AG09309 (cell line): ENCODE results near the gene TSPAN9.
A peak's percentile ranks its signal among the peaks of the same experiment; 100 is the strongest.

ENCODE experiments used
- DNase-seq: peaks from one replicate; pipeline ENCODE4 v3.0.0-alpha.2; 2010; ENCODE audit warnings: low read depth
- H3K4me3 ChIP-seq: 2 replicates; pipeline ENCODE4 v1.5.1; 2011; ENCODE audit warnings: mild to moderate bottlenecking, low read depth, low read length, moderate library complexity; ENCODE audit not compliant: control insufficient read depth
- TF ChIP-seq, protein P1 (sequence below): IDR thresholded peaks from 2 replicates; pipeline ENCODE4 v1.5.1; 2011; ENCODE audit warnings: mild to moderate bottlenecking, low read depth, low read length, inconsistent platforms; ENCODE audit not compliant: insufficient read depth, control insufficient read depth; ENCODE audit errors: missing control alignments

TSPAN9 gene, protein sequence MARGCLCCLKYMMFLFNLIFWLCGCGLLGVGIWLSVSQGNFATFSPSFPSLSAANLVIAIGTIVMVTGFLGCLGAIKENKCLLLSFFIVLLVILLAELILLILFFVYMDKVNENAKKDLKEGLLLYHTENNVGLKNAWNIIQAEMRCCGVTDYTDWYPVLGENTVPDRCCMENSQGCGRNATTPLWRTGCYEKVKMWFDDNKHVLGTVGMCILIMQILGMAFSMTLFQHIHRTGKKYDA

DNA sequence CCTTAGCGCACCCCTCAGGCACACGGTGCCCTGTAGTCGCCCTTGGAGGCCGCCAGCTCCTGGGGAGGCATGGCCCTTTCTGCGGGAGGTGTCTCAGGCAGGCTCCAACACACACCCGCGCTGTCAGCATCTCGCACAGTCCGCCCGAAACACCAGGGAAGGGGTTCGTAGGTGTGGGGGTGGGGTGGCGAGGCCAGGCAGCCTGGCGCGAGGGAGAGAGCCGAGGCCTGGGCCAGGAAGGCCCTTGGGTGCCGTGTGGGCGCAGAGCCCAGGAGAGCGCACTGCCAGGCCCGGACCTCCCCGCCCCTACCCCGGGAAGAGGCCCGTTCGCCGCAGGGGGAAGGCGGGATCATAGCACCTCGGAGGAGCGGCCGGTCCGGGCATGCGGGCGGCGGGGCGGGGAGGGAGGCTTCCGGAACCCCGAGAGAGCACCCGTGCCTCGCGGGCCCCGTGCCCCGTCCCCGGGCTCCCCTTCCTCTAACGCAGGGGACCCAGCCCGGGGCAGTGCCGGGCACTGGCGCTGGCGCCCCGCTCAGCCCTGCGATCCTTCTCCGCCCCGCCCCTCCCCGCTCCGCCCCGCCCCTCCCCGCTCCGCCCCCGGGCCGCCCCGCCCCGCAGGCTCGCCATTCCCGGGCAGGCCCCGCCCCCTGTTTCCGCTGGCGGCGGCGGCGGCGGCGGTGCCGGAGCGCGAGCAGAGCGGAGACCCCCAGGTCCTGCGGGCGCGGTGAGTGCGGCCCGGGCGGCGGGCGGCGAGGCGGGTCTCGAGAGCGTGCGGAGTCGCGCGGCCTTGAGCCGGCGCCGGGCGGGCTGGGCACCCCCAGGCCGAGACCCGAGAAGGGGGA lies at the start of gene TSPAN9:
TSS of gene TSPAN9 (plus strand) at position 650 of the 842 bp plus-strand sequence. CDS start 123,815 bp downstream, outside the sequence.
- no peak for DNase-seq
- peak within 1 kb of the TSS; percentile 76 for H3K4me3 ChIP-seq
- TF ChIP-seq, protein P1, sequence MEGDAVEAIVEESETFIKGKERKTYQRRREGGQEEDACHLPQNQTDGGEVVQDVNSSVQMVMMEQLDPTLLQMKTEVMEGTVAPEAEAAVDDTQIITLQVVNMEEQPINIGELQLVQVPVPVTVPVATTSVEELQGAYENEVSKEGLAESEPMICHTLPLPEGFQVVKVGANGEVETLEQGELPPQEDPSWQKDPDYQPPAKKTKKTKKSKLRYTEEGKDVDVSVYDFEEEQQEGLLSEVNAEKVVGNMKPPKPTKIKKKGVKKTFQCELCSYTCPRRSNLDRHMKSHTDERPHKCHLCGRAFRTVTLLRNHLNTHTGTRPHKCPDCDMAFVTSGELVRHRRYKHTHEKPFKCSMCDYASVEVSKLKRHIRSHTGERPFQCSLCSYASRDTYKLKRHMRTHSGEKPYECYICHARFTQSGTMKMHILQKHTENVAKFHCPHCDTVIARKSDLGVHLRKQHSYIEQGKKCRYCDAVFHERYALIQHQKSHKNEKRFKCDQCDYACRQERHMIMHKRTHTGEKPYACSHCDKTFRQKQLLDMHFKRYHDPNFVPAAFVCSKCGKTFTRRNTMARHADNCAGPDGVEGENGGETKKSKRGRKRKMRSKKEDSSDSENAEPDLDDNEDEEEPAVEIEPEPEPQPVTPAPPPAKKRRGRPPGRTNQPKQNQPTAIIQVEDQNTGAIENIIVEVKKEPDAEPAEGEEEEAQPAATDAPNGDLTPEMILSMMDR, result no peak

DNA sequence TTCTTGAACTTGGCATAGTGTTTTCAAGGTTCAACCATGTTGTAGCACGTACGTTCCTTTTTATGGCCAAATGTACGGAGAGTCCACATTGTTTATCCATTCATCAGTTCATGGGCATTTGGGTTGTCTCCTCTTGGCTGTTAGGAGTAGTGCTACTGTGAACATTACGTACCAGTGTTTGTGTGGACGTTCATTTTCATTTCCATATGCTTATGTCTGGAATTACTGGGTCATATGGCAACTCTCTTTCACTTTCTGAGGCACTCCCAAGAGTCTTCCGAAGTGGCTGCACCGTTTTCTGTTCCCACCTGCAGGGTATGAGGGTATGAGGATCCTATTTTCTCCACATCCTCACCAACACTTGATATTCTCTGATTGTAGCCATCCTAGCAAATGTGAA lies 49.1 kb upstream of the TSPAN9 start:
- TF ChIP-seq, protein P1, result no peak
- no peak overlapping the region for H3K4me3 ChIP-seq
- DNase-seq, result no peak

DNA sequence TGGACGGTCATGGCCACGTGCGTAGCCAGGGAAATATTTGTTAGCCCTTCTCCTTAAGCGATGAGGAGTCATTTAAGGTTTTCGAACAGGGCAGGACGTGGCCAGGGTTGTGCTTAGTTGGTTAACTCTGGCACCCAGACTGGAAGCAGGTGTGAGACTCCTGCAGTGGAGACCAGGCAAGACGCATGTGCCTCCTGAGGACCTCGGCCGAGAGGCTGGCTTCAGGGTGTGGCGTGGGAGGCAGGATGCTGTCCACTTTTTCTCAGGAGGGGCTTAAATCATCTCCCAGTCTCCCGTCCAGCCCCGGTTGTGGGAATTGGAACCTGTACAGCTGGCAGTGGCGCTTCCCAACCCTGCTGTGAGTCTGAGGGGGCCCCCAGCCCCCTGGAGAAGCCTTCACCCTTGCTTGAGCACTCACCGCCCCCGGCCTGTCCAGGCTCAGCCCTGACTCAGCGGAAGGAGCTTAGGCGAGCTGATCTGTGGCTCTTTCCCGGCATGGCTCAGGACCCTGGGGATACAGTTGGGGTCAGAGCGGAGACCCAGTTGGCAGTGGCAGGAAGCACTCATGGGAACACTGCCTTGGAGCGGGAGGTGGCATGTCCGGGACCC lies 46.3 kb upstream of the TSPAN9 start:
- H3K4me3 ChIP-seq, result no peak overlapping the region
- no peak for DNase-seq
- TF ChIP-seq, protein P1, result no peak

DNA sequence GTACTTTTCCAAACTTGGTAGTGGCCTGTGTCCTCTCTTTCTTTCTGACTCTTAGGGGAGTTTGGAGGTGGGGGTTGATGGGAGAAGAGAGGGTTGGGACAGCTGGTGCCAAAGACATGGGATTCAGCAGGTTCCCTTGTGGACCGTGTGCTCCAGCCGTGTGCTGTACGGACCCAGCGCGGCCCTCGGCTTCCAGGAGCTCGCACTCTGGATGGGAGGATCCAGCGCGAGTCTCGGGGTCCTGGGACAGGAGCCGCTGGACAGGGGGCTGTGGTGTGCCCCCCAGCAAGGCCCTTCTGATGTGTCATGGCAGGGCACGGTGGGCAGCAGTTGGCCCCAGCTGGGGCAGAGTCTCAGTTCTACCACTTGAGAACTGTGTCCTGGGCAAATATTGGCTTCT lies 45.0 kb upstream of the TSPAN9 start:
- DNase-seq, result no peak
- TF ChIP-seq, protein P1, result no peak
- H3K4me3 ChIP-seq, result no peak overlapping the region

DNA sequence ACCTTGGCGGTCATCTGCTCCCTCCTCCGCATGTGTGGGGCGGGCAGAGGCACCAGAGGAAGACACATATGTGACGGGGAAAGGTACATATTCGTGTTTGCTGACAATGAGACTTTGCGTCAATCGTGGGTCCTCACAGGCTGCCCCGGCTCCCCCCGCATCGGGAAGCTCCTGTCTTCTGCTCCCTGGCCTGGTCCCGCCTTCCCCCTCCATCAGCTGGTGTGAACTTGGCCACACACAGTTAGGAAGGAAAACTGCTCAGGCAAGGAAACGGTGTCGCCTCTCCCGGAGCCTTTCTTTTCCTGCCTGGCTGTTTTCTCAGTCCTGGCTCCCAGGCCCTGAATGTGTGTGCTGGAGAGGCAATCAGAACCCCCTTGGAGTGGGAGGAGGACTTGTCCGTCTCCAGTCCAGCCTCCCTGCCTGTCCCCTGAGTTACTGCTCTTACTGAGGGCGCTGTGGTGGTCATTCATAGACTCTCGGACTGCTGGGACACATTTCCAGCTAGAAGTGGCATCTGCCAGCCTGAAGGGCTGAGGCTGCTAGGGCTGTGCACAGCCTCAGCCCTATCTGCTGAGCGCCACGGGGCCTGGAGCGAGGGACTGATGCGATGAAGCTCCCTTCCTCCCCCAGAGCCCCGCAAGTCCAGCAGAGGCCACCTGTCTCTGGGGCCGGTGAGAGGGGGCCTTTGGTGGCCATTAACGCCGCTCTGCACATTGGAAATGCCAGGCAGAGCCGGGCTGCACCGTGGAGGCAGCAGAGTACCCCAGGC lies 44.2 kb upstream of the TSPAN9 start:
- no peak overlapping the region for H3K4me3 ChIP-seq
- TF ChIP-seq, protein P1, result no peak
- no peak for DNase-seq

DNA sequence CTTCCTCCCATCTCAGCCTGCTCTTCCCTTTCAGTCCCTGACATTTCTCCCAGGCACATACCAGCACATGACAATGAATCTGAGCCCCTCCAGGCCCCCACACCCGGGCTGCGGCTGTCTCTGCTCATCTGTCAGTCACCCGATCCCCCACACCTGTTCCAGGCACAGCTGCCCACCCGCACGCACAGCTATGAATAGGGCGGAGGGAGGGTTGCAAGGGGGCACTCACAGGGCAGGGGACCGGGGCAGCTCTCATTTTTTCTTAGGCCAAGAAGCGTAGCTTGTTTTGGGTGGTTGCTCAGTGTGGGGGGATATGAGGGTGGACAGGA lies 43.7 kb upstream of the TSPAN9 start:
- H3K4me3 ChIP-seq, result no peak overlapping the region
- DNase-seq, result no peak
- TF ChIP-seq, protein P1, result no peak
